Left kidney (tissue), 8 donors: ENCODE results near the gene H2AZ1. TPM values are rescaled to one million over a fixed set of nuclear protein-coding genes. Genes with fewer than 3 reads are reported as not detected.
"Not testable (repeated sequence)": the region's sequence is repeated elsewhere in the genome, so short reads cannot be mapped to it uniquely, and the experiment has no call there.

Experiments
- DNase-seq: peaks from one replicate; pipeline ENCODE4 v3.0.0-alpha.2; 2013
- long read RNA-seq, 8 donors: transcript quantifications; one replicate each; lab custom pipeline, GENCODE V29; 2026
- polyA plus RNA-seq: library from polyadenylated mRNA; unstranded; fragments of 120-200 nt; gene quantifications from one replicate; pipeline ENCODE4 v1.2.1, GENCODE V29; 2013; ENCODE audit not compliant: insufficient read length

The H2AZ1 gene
- polyA plus RNA-seq = 446 TPM
- long read RNA-seq, donor 1, transcript H2AFZ-203 (4 exons, 1,254 nt) = minor isoform, 14 of 376 reads
- long read RNA-seq, donor 1, transcript H2AFZ-201 (5 exons, 979 nt) = major isoform, 289 of 376 reads
- long read RNA-seq, donor 1, partial matches to known transcripts = 44 of 376 reads
- long read RNA-seq, donor 1, other reads (novel, unspliced or antisense) = 28 of 376 reads
- long read RNA-seq, donor 2, transcript H2AFZ-203 (4 exons, 1,254 nt) = minor isoform, 6 of 347 reads
- long read RNA-seq, donor 2, transcript H2AFZ-201 (5 exons, 979 nt) = major isoform, 301 of 347 reads
- long read RNA-seq, donor 2, partial matches to known transcripts = 5 of 347 reads
- long read RNA-seq, donor 2, other reads (novel, unspliced or antisense) = 31 of 347 reads
- long read RNA-seq, donor 3, transcript H2AFZ-203 (4 exons, 1,254 nt) = minor isoform, 9 of 333 reads
- long read RNA-seq, donor 3, transcript H2AFZ-201 (5 exons, 979 nt) = major isoform, 292 of 333 reads
- long read RNA-seq, donor 3, partial matches to known transcripts = 0 of 333 reads
- long read RNA-seq, donor 3, other reads (novel, unspliced or antisense) = 31 of 333 reads
- long read RNA-seq, donor 4, transcript H2AFZ-201 (5 exons, 979 nt) = major isoform, 38 of 47 reads
- long read RNA-seq, donor 4, partial matches to known transcripts = 7 of 47 reads
- long read RNA-seq, donor 4, other reads (novel, unspliced or antisense) = 0 of 47 reads
- long read RNA-seq, donor 5, transcript H2AFZ-201 (5 exons, 979 nt) = major isoform, 601 of 790 reads
- long read RNA-seq, donor 5, transcript H2AFZ-203 (4 exons, 1,254 nt) = minor isoform, 22 of 790 reads
- long read RNA-seq, donor 5, partial matches to known transcripts = 88 of 790 reads
- long read RNA-seq, donor 5, other reads (novel, unspliced or antisense) = 74 of 790 reads
- long read RNA-seq, donor 6, transcript H2AFZ-203 (4 exons, 1,254 nt) = minor isoform, 13 of 468 reads
- long read RNA-seq, donor 6, transcript H2AFZ-201 (5 exons, 979 nt) = major isoform, 402 of 468 reads
- long read RNA-seq, donor 6, partial matches to known transcripts = 15 of 468 reads
- long read RNA-seq, donor 6, other reads (novel, unspliced or antisense) = 36 of 468 reads
- long read RNA-seq, donor 7, transcript H2AFZ-201 (5 exons, 979 nt) = major isoform, 434 of 614 reads
- long read RNA-seq, donor 7, transcript H2AFZ-203 (4 exons, 1,254 nt) = minor isoform, 16 of 614 reads
- long read RNA-seq, donor 7, transcript H2AFZ-204 (2 exons, 1,843 nt) = minor isoform, 6 of 614 reads
- long read RNA-seq, donor 7, partial matches to known transcripts = 100 of 614 reads
- long read RNA-seq, donor 7, other reads (novel, unspliced or antisense) = 58 of 614 reads
- long read RNA-seq, donor 8, transcript H2AFZ-201 (5 exons, 979 nt) = major isoform, 117 of 153 reads
- long read RNA-seq, donor 8, partial matches to known transcripts = 17 of 153 reads
- long read RNA-seq, donor 8, other reads (novel, unspliced or antisense) = 13 of 153 reads

GRCh38 chr4:99949999-99950912, at the start of gene H2AZ1:
H2AZ1 (minus strand) TSS chr4:99950275; CDS start chr4:99950170, 105 bp downstream.
- peak; percentile 99 for DNase-seq

- no peak for DNase-seq
Observed at GRCh38 chr4:99998062-99998867, 48.2 kb upstream of the H2AZ1 start.

DNA sequence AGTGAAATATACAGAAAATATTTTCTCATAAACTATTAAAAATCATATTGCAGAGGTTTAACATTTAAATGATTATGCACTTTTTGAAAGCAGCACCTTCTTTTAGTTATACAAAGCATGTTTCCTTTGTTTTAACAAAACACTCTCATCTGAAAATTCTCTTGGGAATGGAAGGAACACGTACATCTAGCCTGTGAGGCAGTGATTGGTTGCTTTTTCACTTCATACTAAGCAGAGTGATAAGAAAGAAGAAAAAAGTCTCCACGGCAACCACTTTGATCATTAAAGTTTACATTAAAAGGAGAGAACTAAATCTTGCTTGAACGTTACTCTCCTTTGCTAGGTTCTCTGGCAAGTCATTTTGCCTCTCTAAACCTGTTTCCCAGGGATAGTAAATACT, 41.7 kb upstream of the H2AZ1 start:
- DNase-seq = no peak

- no peak for DNase-seq
Observed at GRCh38 chr4:99987681-99988080, 37.6 kb upstream of the H2AZ1 start.

DNA sequence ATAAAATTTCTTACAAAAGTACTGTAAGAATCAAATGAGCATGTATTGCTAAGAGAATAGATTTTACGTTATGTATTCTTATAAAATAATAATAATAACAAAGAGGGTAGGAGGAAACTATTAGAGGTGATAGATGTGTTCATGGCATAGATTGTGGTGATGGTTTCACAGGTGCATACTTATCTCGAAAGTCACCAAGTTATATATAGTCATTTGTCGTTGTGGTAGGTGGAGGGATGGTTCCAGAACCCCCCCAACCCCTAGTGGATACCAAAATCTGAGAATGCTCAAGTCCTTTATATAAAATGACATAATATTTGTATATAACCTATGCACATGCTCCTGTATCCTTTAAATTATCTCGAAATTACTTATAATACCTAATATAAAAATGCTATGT, 36.7 kb upstream of the H2AZ1 start:
- DNase-seq = no peak

GRCh38 chr4:99983289-99983943, 33.3 kb upstream of the H2AZ1 start:
- DNase-seq = no peak

GRCh38 chr4:99979872-99980271, 29.8 kb upstream of the H2AZ1 start:
- no peak for DNase-seq

- no peak for DNase-seq
Observed at GRCh38 chr4:99971453-99972111, 21.5 kb upstream of the H2AZ1 start.

- DNase-seq = no peak
Observed at GRCh38 chr4:99968330-99968729, 18.3 kb upstream of the H2AZ1 start.

DNA sequence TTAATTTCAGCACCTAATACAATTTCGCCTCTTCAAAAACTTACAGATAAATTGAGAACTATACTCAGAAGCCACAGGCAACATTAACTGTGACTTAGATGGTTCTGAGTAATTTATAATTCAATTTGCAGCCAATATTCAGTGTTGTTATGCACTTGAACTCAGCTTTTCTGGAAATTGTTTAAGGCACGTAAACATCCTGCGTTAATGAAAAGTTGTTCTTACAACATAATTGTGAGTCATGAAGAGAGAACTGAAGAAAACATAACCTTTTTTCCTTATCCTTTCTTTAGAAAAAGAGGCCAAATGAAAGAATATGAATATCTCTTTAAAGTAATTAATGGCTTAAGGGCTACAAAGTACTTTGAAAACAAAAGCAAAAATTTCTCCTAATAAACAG, 16.6 kb upstream of the H2AZ1 start:
- no peak for DNase-seq

GRCh38 chr4:99965674-99966350, 15.7 kb upstream of the H2AZ1 start:
- DNase-seq = no peak

DNA sequence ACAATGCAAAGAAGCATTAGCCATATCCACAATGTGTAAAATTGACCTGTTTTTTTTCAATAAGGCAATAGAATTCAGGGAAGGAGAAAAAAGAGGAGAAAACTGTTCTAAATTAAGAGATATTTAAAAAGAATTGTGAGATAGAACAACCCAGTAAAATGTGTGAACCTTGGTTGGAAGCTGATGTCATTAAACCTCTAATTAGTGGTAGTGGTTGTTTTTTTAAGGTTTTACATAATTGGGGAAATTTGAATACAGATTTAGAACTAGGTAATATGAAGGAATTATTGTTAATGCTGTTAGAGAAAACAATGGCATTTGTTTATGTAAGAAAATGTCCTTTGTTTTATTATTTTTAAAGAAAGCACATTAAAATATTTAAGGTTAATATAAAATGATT, 15.1 kb upstream of the H2AZ1 start:
- no peak for DNase-seq

DNA sequence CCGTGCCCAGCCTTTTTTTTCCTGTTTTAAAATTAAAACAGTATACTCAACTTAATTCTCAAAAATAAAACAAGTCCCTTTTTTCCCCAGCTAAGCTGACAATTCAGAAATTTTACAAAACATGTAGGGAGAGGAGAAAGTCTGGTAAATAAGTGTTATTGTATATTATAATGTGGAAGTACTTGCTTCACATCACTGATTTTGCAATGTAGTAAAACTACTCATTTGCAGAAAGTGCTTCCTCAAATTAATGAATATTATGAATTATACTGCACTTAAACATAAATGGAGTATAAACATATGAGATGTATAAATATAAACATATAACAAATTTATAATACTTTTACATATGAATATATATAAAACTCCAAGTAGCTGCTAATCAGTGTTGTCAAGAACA, 11.6 kb upstream of the H2AZ1 start:
- DNase-seq = no peak

DNA sequence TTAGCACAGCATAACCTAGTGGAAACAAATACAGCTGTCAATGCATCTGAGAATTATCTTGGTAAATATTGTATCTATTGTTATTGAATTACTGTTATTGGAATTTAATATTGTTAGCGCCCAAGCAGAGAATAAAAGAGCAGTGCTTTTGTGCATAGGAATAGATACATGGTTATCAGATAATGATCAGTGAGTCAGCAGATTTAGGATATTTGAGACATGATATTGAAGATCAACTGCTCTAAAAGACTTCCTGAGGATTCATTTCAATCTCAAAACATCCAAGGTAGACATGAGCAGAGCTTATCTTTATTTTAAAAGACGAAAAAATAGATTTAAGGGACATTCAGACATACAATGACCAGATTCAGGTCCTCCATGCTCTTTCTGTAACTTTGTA, 10.6 kb upstream of the H2AZ1 start:
- DNase-seq = no peak

- DNase-seq = not testable (repeated sequence)
Observed at GRCh38 chr4:99958207-99958606, 8.1 kb upstream of the H2AZ1 start.

DNA sequence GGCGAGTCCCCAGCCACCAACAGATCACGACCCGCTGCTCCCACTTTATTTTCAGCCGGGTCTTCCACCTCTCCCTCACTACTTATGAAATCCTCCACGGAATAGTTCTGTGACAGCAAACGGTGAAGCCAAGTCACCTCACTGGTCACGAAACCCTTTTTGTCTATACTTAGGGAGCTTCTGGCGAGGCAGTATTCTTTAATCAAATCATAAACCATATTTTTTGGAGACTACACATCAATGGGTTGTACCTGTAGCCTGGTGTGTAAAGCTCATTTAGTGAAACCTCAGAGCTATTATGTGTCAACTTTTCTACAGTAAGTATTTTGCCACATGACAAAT, 809 bp upstream of the H2AZ1 start:
- DNase-seq = no peak

DNA sequence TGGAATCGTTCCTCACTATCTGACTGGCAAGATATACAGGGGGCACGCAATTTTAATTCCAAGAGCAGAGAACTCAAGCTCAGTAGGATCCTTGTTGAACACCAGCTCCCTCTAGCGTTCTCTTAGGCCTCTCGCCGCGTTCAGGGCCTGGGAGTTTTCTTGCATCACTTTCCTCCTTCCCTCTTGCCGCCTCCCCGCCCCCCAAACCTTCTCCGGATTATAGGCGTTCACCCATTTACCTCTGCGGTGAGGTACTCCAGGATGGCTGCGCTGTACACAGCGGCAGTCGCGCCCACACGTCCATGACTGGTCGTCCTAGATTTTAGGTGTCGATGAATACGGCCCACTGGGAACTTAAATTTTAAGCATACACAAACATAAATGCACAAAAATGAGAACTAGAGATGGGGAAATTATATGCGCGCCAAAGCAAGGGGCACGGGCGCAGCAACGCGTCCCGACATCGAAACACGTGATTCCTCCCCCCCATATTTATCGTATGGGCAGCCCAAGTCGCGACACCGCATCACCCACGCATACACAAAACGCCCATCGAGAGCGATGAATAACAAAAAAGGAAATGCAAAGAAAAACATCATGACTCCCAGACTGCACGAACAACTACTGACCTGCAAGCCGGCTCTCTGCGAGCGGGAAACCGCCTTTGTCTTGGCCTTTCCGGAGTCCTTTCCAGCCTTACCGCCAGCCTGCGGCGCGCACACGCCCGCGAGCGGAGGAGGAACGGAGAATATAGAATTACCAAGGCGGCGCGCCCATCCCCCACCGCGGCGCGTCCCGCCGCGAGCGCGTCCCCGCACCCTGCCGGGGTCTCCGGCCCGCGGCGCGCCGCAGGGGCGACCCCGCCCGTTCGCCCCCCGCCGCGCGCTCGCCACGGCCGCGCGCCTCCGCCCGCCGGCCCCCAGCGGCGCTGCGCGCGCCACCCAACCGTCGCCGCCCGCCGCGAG, 759 bp downstream of the H2AZ1 start:
- DNase-seq = peak; percentile 96
